ENCODE measurements around the gene RIMKLA. TPM values are rescaled to one million over a fixed set of nuclear protein-coding genes. Genes with fewer than 3 reads are reported as not detected.
A peak's percentile ranks its signal among the peaks of the same experiment; 100 is the strongest.

RIMKLA gene
- total RNA-seq, 4 donors from 2014 or later: 0.27 to 1.7 (median 1.0) TPM

DNA sequence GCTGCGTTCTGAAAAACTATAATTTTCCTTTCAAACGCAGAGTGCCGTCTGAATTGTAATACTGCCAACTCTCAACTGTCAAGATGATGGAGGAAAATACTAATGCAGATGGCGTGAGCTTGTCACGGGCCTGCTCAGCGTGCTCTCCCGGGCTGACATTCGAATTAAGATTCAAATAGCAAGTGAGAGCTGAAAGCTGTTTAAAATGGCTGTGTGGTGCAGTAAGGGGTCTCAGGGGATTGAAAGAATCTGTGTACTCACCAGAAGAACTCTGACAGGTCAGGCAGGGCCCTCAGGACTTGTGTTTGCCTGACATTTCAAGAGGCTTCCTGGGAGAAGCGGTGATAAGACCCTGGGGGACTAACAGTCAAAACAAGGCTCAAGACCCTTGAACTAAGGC lies 42.1 kb downstream of the RIMKLA start:
- Histone ChIP-seq H3K27me3 (no peaks in the 10 kb centered on the region), H3K4me1 (peaks cover 0 to 11% (median 0%) of the 10 kb centered on the region in 4 donors), H3K4me3 (no peak overlapping the region), H3K27ac (no peak overlapping the region), H3K36me3 (no peaks in the 10 kb centered on the region), H3K9me3 (no peaks in the 10 kb centered on the region)
- no peak for TF ChIP-seq POLR2A (IDR thresholded peaks at IDR 0.05)
- DNase-seq: no peak

DNA sequence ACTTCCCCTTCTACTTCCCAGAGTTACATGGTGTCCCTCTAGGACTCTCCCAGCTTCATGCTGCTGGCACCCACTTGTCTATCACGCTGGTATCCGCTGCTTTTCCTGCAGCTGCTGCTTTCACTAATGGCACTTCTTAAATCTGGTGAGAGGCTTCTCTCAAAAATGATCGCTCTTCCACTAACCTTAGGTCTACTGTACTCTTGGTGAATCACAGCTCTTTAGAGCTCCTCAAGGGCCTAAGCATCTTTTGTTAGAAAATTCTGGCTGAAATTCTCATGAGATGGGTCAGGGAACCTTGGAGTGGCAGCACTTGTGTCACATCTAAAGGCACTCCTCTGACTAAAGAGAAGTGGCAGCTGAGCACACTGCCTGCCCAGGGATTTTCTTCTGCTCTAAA lies 43.1 kb downstream of the RIMKLA start:
- DNase-seq: no peak
- Histone ChIP-seq H3K9me3 (no peaks in the 10 kb centered on the region), H3K27ac (no peak overlapping the region), H3K4me3 (no peak overlapping the region), H3K4me1 (peaks cover 0 to 11% (median 0%) of the 10 kb centered on the region in 4 donors), H3K27me3 (no peaks in the 10 kb centered on the region), H3K36me3 (no peaks in the 10 kb centered on the region)
- TF ChIP-seq POLR2A (IDR thresholded peaks at IDR 0.05): no peak
- TF ChIP-seq, protein P1, sequence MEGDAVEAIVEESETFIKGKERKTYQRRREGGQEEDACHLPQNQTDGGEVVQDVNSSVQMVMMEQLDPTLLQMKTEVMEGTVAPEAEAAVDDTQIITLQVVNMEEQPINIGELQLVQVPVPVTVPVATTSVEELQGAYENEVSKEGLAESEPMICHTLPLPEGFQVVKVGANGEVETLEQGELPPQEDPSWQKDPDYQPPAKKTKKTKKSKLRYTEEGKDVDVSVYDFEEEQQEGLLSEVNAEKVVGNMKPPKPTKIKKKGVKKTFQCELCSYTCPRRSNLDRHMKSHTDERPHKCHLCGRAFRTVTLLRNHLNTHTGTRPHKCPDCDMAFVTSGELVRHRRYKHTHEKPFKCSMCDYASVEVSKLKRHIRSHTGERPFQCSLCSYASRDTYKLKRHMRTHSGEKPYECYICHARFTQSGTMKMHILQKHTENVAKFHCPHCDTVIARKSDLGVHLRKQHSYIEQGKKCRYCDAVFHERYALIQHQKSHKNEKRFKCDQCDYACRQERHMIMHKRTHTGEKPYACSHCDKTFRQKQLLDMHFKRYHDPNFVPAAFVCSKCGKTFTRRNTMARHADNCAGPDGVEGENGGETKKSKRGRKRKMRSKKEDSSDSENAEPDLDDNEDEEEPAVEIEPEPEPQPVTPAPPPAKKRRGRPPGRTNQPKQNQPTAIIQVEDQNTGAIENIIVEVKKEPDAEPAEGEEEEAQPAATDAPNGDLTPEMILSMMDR (IDR thresholded peaks at IDR 0.05): no peak

- Histone ChIP-seq H3K36me3 (no peaks in the 10 kb centered on the region), H3K9me3 (no peaks in the 10 kb centered on the region), H3K4me3 (no peak overlapping the region), H3K4me1 (peaks cover 0 to 11% (median 0%) of the 10 kb centered on the region in 4 donors), H3K27me3 (no peaks in the 10 kb centered on the region), H3K27ac (no peak overlapping the region)
- TF ChIP-seq POLR2A (IDR thresholded peaks at IDR 0.05): no peak
- TF ChIP-seq, protein P1 (IDR thresholded peaks at IDR 0.05): no peak
- no peak for DNase-seq
Measured at GRCh38 chr1:42424201-42424600, 43.6 kb downstream of the RIMKLA start.

DNA sequence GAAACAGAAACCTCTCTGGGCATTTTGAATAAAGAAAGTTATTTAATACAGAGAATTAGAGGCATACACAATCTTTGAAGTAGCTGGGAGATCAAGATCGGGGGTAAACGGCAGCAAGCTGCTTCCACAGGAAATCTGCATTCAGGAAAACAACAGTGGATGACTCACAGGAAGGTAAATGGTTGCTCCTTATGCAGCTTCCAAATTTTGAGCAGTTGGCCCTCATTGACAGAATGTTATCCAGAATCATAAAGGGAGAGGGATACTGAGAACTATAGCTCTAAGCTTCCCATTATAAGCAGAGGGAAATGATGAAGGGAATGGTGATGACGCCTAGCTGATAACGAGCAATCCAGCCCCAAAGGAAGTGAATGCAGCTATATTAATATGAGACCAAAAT lies 46.6 kb downstream of the RIMKLA start:
- Histone ChIP-seq H3K27ac (no peak overlapping the region), H3K4me3 (no peak overlapping the region), H3K36me3 (no peaks in the 10 kb centered on the region), H3K9me3 (no peaks in the 10 kb centered on the region), H3K27me3 (no peaks in the 10 kb centered on the region), H3K4me1 (peaks cover 0 to 8% (median 3%) of the 10 kb centered on the region in 4 donors)
- TF ChIP-seq POLR2A (IDR thresholded peaks at IDR 0.05): no peak
- TF ChIP-seq, protein P1 (IDR thresholded peaks at IDR 0.05): no peak
- no peak for DNase-seq

DNA sequence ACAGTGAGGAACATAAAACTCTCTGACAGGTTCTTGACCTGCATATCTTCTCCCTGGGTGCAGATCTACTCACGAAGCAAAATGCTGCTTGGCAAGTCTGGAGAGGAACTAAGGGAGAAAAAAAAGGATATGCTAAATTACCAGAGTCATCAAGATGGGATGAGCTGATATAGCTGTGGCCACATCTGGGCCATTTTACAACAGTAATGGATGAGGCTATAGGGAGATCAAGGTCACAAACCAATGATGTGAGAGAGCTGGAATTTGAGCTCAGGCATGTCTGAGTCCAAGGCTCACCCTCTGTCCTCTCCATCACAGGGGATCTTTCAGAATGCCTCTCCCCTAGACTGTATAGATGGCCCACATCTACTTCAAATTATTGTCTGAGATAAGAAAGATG lies 49.0 kb downstream of the RIMKLA start:
- Histone ChIP-seq H3K9me3 (no peaks in the 10 kb centered on the region), H3K27ac (no peak overlapping the region), H3K36me3 (no peaks in the 10 kb centered on the region), H3K27me3 (no peaks in the 10 kb centered on the region), H3K4me3 (no peak overlapping the region), H3K4me1 (peaks cover 0 to 8% (median 3%) of the 10 kb centered on the region in 4 donors)
- DNase-seq: no peak
- no peak for TF ChIP-seq POLR2A (IDR thresholded peaks at IDR 0.05)
- TF ChIP-seq, protein P1 (IDR thresholded peaks at IDR 0.05): no peak

GRCh38 chr1:42430286-42431135 lies 49.9 kb downstream of the RIMKLA start:
- no peaks in the 10 kb centered on the region for H3K27me3 ChIP-seq
- no peaks in the 10 kb centered on the region for H3K36me3 ChIP-seq
- no peaks in the 10 kb centered on the region for H3K9me3 ChIP-seq
- DNase-seq: no peak
- peak overlapping the region in 2 of 4 donors; percentile 17 to 25 for H3K27ac ChIP-seq
- TF ChIP-seq, protein P1 (IDR thresholded peaks at IDR 0.05): no peak
- no peak for TF ChIP-seq POLR2A (IDR thresholded peaks at IDR 0.05)
- H3K4me3 ChIP-seq: no peak overlapping the region
- H3K4me1 ChIP-seq: peaks cover 0 to 8% (median 3%) of the 10 kb centered on the region in 4 donors

Data from Peyer's patch (tissue), 4 donors.